GM10248 (cell line): Measurements from ENCODE around the gene TBL2.
"Not testable (repeated sequence)": the region's sequence is repeated elsewhere in the genome, so short reads cannot be mapped to it uniquely, and the experiment has no call there.

Experiments used
- CTCF ChIA-PET: fragments of 300-600 bp; sonication (Branson Sonifier 250); formaldehyde crosslinking; extraction: SDS; loops from one replicate; lab custom pipeline; 2021; ENCODE audit warnings: antibody characterized with exemption; lab: Yijun Ruan, JAX
- POLR2A ChIA-PET: fragments of 350-650 bp; sonication (Branson Sonifier 250); formaldehyde crosslinking; extraction: SDS; loops from one replicate; lab custom pipeline; 2020; ENCODE audit warnings: antibody characterized with exemption; lab: Yijun Ruan, JAX
- DNase-seq: peaks from one replicate; pipeline ENCODE4 v3.0.0; 2012; ENCODE audit errors: extremely low spot score
- TF ChIP-seq, protein P1 (sequence below): IDR thresholded peaks from 2 replicates; pipeline ENCODE4 v1.5.1; 2012; ENCODE audit warnings: mild to moderate bottlenecking, low read depth; ENCODE audit errors: extremely low read depth, missing control alignments, control extremely low read depth

TBL2 gene

GRCh38 chr7:73582664-73583202, 4.4 kb upstream of the TBL2 start:
- TF ChIP-seq, protein P1, sequence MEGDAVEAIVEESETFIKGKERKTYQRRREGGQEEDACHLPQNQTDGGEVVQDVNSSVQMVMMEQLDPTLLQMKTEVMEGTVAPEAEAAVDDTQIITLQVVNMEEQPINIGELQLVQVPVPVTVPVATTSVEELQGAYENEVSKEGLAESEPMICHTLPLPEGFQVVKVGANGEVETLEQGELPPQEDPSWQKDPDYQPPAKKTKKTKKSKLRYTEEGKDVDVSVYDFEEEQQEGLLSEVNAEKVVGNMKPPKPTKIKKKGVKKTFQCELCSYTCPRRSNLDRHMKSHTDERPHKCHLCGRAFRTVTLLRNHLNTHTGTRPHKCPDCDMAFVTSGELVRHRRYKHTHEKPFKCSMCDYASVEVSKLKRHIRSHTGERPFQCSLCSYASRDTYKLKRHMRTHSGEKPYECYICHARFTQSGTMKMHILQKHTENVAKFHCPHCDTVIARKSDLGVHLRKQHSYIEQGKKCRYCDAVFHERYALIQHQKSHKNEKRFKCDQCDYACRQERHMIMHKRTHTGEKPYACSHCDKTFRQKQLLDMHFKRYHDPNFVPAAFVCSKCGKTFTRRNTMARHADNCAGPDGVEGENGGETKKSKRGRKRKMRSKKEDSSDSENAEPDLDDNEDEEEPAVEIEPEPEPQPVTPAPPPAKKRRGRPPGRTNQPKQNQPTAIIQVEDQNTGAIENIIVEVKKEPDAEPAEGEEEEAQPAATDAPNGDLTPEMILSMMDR = no peak
- POLR2A ChIA-PET = no interaction called here
- no peak for DNase-seq
- CTCF ChIA-PET = interaction anchor here (0.8 to 6.6 kb wide), 2 partner anchors 24 to 38 kb away, joined by 3 to 55 read pairs; no protein-coding TSS in a partner anchor

GRCh38 chr7:73581006-73581405, 2.6 kb upstream of the TBL2 start:
- DNase-seq, CTCF ChIA-PET: not testable (repeated sequence)
- POLR2A ChIA-PET = interaction anchor here (0.7 kb wide), 1 partner anchor 519 kb away, joined by 4 read pairs; no protein-coding TSS in a partner anchor

- POLR2A ChIA-PET = interaction anchor here (0.6 to 1.5 kb wide), 4 partner anchors 12 to 1010 kb away, joined by 3 to 6 read pairs (median 4); partner anchors contain the start of gene BCL7B
- no peak for DNase-seq
- TF ChIP-seq, protein P1 = no peak
- CTCF ChIA-PET = interaction anchor here (1.3 to 3.4 kb wide), 4 partner anchors 10 to 157 kb away, joined by 3 to 19 read pairs (median 8); no protein-coding TSS in a partner anchor
Measured at GRCh38 chr7:73577627-73578341, 595 bp downstream of the TBL2 start.

DNA sequence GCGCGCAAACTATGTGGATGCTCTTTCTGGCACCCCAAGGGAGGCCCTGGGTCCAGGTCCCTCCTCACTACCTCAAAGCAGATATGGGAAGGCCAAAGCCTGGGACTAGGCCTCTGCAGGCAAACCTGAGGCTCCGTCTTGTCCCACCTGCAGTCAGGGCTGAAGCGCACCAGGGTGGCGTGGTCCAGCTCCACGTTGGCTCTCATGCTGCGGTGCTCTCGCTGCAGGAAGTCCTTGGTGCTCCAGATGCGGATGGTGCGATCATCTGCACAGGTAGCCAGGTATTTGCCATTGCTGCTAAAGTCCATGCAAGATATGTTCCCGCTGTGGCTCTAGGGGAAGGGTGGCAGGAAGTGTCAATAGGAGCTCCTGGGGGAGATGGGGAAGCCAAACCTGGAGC, 4.6 kb downstream of the TBL2 start:
- TF ChIP-seq, protein P1 = no peak
- POLR2A ChIA-PET = interaction anchor here (0.6 to 0.9 kb wide), 2 partner anchors 8 to 47 kb away, joined by 3 read pairs; no protein-coding TSS in a partner anchor
- DNase-seq = no peak
- CTCF ChIA-PET = interaction anchor here (1.4 kb wide), 1 partner anchor 14 kb away, joined by 3 read pairs; no protein-coding TSS in a partner anchor

- POLR2A ChIA-PET = interaction anchor here (1.4 kb wide), 1 partner anchor 13 kb away, joined by 4 read pairs; no protein-coding TSS in a partner anchor
- no peak for DNase-seq
- CTCF ChIA-PET = interaction anchor here (1.4 kb wide), 1 partner anchor 13 kb away, joined by 3 read pairs; no protein-coding TSS in a partner anchor
- TF ChIP-seq, protein P1 = no peak
Measured at GRCh38 chr7:73573276-73573675, 5.1 kb downstream of the TBL2 start.

DNA sequence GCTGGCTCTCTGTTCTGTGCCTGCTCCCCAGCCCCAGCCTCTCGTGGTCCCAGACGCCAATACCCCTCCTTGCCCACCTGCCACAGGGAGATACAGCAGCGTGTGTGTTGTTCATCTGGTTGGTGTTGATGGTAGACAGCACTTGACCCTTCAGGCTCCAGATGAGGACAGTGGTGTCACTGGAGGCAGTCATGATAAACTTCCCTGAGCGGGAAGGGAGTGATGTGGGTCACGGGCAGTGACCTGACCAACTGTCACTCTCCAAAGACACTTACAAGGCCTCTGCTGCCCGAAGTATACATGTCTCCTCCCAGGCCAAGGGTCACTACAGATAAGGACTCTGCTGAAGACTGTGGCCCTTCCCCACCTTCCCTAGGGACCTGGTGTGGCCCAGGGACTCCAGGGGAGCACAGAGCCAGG, 5.6 kb downstream of the TBL2 start:
- TF ChIP-seq, protein P1 = no peak
- no peak for DNase-seq
- POLR2A ChIA-PET = interaction anchor here (1.4 kb wide), 1 partner anchor 12 kb away, joined by 4 read pairs; no protein-coding TSS in a partner anchor
- CTCF ChIA-PET = interaction anchor here (1.4 kb wide), 1 partner anchor 13 kb away, joined by 3 read pairs; no protein-coding TSS in a partner anchor
